NK-92 (cell line): ENCODE results near the gene TSPAN9.

ENCODE experiments used
- DNase-seq: peaks from one replicate; lab custom pipeline; 2025; ENCODE audit not compliant: unreplicated experiment; lab: John Stamatoyannopoulos, UW

Gene TSPAN9

DNA sequence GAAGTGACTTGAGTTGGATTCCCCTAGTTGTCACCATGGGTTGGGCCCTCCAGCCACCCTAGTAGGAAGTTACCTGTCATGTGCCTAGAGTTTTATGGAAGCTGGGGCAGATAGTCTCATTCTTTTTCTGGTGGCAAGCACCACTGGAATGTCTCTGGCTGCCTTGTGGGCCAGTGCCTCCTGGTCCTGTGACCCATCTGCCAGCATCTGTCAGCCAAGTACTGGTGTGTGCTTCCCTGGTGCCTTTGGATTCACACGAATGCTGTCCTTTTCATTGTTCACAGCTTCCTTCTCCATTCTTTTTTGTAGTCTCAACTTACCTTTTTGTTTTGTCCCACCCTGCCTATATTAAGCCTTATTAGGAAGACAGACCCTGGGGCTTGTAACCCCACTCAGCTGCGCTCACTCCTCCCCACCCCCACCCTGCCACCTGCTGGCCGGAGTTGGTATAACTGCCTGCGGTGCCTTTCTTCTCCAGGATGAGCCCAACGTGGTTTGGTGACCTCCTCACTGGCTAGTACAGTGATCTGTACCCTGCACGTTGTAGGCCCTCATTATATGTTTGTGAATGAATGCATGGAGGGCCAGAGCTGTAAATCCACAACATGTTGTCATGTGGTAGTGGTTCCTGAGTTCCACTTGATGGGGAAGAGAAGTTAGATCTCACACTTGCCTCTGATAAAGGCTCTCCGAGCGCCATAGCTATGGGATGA, 125.7 kb downstream of the TSPAN9 start:
- no peak for DNase-seq

- no peak for DNase-seq
Observed at GRCh38 chr12:3203713-3204112, 126.5 kb downstream of the TSPAN9 start.

GRCh38 chr12:3204143-3204542, 127.0 kb downstream of the TSPAN9 start:
- DNase-seq: no peak

- DNase-seq: no peak
Observed at GRCh38 chr12:3204730-3205531, 127.8 kb downstream of the TSPAN9 start.

DNA sequence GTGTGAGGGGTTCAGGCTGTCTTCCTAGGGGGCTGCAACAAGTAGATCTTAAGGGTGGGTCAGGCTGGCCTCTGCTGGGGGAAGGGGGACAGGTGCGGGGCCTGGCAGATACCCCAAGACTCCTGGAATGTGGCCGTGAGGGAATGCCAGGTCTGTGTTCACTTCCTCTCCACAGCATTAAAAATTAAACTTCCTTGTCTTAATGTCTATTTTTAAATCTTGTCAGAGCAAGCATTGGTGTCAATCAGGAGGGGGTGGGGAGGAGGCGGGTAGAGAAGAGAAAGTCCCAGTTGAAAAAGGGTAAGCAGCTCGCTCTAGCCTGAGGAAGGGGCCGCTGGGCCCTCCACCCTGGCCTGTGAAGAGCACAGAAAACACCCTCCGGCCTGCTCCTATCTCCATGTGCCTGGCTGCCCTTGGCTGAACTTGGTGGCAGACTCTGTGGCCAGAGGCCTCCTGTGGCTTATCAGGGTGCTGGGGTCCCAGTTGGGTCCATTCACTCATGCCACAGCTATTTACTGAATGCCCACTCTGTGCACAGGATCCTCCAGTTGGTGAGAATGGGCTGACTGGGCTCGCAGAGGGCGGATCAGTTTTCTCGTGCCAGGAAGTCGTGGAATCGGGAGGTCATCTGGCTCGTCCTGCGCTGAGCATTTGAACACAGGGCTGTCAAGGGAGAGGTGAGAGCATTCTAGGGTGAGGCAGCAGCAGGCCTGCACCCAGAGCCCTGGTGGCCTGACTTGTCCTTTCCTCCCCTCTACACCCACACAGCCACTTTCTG, 128.8 kb downstream of the TSPAN9 start:
- DNase-seq: no peak

GRCh38 chr12:3206536-3207072, 129.4 kb downstream of the TSPAN9 start:
- no peak for DNase-seq

- DNase-seq: no peak
Observed at GRCh38 chr12:3207175-3207574, 130.0 kb downstream of the TSPAN9 start.

DNA sequence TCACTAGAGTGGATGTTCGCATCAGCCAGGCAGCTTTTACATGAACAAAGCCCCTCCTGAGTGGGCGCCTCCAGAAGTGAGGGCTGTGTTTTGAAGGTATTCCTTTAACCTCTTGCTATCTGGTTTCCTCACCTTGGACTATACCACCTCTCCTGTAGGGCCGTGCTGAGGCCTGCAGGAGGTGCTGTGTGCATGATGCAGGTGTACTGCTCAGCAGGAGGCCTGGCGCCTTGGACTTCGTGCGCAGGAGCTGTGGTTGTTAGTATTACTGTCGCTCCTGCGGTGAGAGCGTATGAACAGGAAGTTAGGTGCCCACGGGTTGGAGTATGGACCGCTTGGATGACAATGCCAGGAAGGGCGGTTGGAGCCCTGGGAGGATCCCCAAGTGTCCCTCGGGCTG, 130.7 kb downstream of the TSPAN9 start:
- no peak for DNase-seq

- DNase-seq: no peak
Observed at GRCh38 chr12:3213188-3213587, 136.0 kb downstream of the TSPAN9 start.

DNA sequence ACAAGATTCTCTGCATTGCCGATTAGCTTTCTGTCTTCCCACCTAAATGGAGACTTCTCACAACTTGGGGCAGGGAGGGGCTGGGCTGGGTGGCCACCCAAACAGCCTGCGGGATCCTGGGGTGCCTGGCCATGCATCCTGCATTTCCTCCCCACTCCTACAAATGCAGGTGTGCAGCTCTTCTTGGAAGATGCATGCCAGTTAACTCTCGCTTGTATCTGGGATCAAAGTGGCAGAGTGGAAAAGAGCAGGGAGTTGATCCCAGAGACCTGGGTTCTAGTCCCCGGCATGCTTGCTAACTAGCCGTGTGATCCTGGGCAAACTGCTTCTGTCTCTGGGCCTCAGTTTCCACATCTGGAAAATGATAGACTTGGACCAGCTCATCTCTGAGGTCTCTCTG, 136.6 kb downstream of the TSPAN9 start:
- DNase-seq: no peak

GRCh38 chr12:3214526-3215365, 137.6 kb downstream of the TSPAN9 start:
- DNase-seq: no peak

GRCh38 chr12:3215410-3215975, 138.3 kb downstream of the TSPAN9 start:
- DNase-seq: no peak

- DNase-seq: no peak
Observed at GRCh38 chr12:3216097-3216496, 138.9 kb downstream of the TSPAN9 start.

GRCh38 chr12:3216726-3217682, 139.8 kb downstream of the TSPAN9 start:
- DNase-seq: no peak

DNA sequence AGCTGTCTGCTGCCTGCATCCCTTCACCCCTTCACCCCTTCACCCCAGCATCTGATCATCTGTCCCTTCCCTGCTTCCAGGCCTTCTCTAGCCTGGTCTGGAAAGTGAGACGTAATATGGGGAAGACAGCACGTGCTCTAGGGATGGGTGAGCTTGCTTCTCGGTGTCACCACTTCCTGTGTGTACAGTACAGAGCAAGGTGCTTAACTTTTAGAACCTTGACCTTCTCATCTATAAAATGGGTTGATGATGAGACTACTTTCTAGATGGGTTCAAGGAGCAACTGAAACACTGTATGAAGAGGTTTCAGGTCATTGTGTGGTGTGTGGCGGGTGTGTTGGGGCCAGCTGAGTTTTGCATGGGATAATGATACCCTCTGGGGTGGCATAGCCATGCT, 140.5 kb downstream of the TSPAN9 start:
- DNase-seq: no peak

DNA sequence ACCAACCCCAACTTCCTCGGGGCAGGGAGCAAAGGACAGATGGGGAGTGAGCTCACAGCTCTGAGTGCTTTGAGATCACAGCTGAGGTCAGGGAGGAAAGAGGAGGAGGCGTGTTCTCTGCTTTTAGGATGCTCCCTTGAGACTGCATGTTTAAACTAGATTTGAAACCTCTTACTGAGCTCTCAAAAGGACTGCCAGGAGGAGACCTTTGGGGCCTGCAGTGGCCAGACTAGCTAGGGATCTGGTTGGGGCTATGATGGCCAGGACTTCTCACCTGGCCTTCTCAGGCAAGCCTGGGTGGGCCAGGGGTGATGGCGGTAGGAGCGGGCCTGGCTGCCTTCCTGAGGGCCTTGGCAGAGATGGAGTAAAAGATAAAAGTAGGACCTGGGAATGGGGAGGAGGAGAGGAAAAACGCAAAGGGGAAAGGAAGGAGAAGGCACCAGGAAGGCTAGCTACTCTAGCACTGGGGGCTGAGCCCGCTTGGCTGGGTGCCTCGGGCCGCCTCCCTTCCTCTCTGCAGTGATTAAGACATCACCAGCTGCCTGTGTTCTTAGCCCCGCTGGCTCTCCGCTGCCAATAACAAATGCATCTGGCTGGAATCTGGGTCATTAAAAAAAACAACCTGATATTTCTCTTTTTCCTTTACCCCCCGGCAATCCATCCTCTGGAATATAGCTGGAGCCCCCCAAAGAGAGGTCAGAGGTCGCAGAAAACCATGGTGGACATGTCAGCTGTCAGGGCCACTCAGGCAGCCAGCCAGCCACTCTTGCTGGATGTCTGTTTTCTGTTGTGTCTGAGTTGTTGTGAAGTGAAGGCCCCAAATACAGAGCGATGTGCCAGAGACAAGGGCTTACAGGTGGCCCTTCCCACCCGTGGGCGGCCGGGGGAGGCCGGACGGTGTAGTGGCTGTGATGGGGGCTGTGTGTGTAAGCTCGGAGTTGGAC, 141.3 kb downstream of the TSPAN9 start:
- no peak for DNase-seq

GRCh38 chr12:3219233-3219632, 142.1 kb downstream of the TSPAN9 start:
- DNase-seq: no peak
